COLO829 (cell line): Measurements from ENCODE around the gene ADCY4.
"Not testable (repeated sequence)": the region's sequence is repeated elsewhere in the genome, so short reads cannot be mapped to it uniquely, and the experiment has no call there.

Experiments
- DNase-seq: peaks from one replicate; pipeline ENCODE4 v3.0.0; 2012; ENCODE audit warnings: low spot score

ADCY4 gene

DNA sequence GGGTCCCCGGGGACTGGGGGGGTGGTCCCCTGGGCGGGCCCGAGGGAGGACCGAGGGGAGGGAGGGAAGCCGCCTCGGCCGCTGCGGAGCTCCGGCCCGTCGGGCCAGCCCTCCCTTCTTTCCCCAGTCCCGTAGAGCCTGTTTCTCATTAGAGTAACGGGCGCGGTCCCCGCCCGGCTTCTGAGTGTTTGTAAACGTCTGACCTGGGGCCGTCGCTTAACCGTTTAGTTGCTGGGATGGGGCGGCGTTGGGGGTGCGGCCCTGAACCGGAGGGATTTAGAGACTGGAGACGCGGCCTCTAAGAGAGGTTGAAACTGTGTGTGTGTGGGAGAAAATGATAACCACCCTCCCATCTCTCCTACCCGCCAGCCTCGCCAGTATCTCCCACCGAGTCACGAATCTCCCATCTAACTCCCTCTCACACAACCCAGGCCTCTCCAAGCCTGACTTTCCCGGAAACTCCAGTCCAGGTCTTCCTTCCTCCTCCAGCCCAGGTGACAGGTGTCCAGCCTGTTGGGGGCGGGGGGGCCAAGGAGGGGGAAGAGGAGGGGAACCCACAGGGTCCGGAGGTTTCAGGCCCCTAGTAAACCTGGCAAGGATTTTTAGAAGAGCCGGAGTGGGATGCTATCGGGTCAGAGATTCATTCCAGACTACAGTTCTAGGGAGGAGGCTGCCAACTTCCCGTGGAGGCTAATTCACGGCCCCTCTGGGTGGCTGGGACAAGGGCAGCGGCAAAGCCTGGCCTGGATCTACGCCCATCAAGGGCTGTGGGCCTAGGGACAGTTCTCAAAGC is 32.0 kb upstream of the ADCY4 start:
- peak; percentile 56 for DNase-seq

DNA sequence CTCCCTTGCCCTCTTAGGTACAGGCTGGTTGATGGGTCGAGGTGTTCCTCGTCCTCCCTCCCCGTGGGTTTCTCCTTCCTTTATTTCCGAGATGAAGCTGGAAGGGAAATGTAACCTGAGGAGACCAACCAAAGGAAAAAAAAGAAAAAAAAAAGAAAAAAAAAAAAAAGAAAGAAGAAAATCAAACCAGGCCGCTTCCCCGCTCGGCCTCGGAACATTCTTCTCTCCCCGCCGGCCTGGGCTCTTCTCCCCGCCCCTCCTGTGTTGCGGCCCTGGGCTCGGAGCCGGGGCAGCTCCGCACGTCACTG is 31.5 kb upstream of the ADCY4 start:
- peak; percentile 53 for DNase-seq

DNA sequence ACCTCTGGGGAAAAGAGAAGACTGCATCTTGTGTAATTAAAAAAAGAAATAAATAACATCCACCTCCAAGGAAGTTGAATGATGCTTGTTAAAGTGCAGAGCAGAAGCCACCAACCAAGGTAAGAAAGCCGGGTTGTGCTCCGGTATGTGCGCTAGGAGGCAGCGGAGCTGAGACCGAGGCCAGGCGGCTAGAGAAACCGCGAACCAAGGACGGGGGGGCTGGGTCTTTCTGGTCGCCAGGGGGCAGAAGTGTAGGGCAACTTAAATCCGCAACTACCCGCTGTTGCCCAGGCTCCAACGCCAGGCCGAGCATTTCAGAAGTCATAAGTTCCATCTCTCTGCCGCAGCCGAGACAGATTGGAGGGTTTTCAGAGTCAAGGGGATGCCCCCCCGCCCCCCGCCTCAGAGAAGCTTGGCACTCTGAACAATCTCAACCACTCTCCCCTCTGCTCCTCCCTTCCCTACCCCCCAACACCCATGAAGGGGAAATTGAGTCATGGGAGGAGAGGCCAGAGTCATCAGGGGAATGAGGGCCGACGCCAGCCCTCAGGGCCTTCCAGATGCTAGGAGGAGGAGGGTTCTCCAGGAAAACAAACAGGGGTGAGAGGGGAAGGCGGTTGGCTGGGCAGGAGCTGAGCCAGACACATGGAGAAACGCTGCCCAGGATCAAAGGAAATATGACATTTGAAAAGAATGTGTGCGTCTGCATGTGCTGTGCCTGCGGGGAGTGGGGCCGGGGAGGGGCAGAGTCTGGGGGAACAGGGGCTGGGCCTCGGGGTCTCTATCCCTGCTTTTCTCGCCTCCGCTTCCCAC is 30.9 kb upstream of the ADCY4 start:
- DNase-seq, result peak; percentile 81

GRCh38 chr14:24364841-24365240 is 30.0 kb upstream of the ADCY4 start:
- no peak for DNase-seq

GRCh38 chr14:24363401-24363800 is 28.5 kb upstream of the ADCY4 start:
- no peak for DNase-seq

DNA sequence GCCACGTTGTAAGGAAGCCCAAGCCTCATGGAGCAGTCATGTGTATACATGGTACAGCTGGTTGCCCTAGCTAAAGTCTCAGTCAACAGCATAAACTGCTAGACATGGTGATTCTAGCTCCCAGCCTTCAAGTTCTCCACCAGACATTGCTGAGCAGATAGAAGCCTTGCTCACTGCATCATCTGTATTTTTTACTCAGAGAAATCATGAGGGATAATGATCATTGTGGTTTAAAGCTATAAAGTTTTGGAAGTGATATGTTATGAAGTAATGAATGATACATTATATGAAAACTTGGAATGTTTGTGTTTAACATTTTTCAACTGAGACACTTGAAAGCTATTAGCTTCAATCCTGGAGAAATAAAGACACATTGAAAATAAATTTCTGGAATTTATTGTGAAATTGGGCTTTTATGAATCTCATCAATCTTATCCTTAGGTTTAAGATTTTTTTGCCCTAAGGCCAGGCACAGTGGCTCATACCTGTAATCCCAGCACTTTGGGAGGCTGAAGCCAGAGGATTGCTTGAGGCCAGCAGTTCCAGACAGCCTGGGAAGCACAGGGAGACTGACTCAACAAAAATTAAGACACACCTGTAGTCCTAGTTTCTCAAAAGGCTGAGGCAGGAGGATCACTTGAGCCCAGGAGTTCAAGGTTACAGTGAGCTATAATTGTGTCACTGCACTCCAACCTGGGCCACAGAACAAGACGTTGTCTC is 27.5 kb upstream of the ADCY4 start:
- no peak for DNase-seq

DNA sequence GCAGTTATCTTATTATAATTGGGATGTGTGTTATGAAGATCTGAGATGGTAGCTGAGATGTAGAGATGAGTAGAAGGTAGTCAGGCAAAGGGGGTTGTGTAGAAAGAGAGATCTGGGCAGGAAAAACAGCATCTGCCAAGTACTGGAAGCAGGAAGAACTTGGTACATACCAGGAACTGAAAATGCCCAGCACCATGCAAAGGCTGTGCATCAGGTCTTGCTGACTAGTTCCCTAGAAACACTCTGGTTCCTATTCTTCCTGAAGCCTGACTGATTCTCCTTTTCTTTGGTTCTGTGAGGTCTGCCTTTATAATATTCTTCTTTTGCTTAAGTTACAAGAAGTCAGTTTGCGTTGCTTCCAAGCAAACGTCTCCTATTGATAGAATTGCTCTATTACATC is 26.5 kb upstream of the ADCY4 start:
- no peak for DNase-seq

- no peak for DNase-seq
These were observed 25.4 kb upstream of the ADCY4 start for GRCh38 chr14:24360281-24360680.

DNA sequence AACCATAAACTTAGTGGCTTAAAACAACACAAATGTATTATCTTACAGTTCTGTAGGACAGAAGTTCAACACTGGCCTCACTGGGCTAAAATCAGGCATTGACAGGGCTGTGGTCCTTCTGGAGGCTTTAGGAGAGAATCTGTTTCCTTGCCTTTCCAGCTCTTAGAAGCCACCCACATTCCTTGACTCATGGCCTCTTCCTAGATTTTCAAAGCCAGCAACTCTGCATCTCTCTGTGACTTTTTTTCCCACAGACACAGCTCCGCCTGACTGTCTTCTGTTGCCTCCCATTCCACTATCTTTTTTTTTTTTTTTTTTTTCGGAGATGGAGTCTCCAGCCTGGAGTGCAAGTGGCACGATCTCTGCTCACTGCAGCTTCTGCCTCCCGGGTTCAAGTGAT is 21.3 kb upstream of the ADCY4 start:
- no peak for DNase-seq

DNA sequence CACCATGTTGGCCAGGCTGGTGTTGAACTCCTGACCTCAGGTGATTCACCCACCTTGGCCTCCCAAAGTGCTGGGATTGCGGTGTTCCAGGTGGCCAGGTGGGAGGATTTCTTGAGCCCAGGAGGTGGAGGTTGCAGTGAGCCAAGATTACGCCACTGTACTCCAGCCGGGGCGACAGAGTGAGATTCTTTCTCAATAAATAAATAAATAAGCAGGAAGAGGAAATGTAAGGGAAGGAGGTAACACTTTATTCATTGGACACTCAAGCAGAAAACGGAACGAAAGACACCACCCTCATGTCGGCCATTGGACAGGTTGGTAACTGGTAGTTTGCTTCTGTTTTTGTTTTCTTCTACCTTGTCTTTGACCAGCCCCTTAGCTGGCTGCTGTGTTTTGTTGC is 20.1 kb upstream of the ADCY4 start:
- no peak for DNase-seq

DNA sequence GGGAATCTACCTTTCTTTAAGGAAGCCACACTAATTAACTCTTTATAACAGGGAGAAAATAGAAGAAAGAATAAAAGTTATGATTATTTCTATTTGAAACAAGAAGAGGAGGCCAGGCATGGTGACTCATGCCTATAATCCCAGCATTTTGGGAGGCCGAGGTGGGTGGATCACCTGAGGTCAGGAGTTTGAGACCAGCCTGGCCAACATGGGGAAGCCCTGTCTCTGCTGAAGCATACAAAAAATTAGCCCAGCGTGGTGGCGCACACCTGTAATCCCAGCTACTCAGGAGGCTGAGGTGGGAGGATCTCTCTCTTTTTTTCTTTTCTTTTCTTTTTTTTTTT is 19.6 kb upstream of the ADCY4 start:
- not testable (repeated sequence) for DNase-seq

GRCh38 chr14:24353559-24354481 is 18.9 kb upstream of the ADCY4 start:
- DNase-seq, result no peak

DNA sequence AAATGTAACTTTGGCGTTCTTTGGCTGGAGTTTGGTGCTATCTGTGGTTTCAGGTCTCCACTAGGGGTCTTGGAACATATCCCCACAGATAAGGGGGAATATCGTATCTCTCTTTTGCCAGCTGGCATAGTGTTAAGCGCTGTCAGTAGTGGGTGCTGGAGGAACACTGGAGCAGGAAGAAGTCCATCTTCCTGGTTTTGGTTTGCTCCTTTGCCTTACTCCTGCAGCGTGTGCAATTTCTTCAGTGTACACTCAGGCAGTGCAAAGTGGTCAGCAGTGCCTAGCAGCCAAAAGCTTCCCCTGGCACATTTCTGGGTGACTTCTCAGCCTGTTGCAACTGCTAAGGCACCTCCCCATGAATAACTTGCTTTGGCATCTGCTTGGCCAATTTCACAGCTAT is 16.6 kb upstream of the ADCY4 start:
- no peak for DNase-seq

DNA sequence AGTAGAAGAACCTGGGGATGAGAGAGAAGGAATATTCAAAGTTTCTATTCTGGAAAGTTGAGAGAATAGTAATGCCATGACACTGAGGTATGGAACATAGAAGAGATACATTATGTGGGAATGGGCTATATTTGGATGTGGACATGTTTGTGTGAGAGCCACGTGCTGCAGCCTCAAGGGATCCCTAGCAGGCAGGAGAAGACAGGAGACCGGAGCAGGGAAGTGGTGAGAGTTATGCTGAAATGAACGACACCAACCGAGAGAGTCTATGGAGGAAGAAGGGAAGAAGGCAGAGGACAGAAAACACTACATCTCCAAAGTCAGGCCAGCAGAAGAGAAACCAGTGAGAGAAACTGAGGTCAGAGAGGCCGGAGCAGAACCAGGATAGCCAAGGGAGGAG is 14.9 kb upstream of the ADCY4 start:
- DNase-seq, result no peak

GRCh38 chr14:24348186-24348585 is 13.3 kb upstream of the ADCY4 start:
- no peak for DNase-seq

DNA sequence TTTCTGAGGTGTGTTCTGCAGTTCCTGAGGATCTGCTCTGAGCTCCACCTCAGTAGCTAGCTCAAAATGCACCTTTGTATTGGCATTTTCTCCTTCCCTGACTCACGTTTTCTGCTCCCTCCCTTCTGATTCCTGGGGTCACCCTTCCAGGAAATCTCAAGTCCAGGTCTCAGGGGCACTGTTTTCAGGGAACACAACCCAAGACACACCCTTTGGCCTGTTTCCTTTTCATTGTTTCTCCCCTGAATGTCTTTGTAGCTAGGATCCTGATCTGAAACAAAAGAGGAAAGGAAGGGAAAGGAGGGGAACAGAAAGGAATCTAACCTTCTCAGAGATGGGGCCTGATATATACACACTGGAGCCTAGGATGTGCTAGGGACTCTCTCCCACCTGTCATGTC is 12.3 kb upstream of the ADCY4 start:
- no peak for DNase-seq

DNA sequence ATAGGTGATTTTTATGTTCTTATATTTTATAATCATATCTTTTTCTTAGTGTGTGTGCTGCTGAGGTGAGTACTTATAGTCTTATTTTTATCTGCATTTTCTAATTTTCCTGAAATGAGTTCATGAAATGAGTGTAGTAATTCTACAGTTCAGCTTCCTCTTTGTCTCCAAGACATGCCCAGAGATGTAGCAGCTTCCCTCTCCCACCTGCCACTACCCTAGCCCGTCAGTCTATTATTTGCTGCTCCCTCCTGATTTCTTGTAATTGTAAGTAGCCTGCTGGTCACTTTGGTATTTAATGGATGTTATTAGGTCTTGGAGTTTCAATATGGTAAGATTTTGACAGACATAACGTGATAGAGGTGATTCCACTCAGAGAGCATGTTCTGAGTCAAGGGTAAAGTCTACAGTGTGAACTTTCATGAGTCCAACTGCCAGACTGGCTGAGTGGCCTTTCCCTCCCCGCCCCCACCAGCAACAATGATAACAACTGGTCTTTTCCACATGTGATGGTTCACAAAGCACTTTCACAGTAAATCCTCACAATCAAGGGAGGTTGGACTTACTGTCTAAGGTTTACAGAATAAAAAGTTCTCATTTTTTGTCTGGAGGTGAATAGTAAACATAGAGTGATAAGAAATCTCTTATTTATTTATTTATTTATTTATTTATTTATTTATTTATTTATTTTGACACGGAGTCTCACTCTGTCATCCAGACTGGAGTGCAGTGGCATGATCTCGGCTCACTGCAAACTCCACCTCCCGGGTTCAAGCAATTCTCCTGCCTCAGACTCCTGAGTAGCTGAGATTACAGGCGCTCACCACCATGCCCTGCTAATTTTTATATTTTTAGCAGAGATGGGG is 9.2 kb upstream of the ADCY4 start:
- no peak for DNase-seq

DNA sequence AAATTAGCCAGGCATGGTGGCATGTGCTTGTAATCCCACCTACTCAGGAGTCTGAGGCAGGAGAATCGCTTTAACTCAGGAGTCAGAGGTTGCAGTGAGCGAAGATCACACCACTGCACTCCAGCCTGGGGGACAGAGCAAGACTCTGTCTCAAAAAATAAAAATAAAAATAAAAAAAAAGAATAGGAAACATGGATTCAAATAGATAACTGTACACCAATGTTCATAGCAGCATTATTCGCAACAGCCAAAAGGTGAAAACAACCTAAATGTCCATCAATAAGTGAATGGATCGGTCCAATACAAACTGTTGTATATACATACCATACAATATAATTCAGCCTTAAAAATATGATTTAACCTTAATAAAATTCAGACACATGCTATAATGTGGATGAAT is 8.0 kb upstream of the ADCY4 start:
- no peak for DNase-seq

DNA sequence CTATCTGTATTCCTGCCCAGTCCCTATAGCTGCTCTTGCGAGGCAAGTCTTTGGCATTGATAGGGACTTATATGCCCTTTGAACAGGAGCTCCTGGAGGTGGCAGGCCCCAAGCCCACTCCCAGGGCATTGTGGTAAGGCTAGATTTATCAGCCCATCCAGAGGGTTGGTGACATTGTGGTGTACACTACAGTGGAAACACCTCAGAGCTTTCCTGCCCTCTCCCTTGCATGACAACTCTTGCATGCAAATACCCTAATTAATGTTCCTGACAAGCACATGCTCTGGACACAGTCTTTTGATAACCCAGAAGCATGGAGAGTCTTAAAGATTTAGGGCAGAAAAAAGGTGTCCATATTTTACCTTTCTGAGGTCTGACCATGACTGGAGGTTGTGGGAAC is 5.7 kb upstream of the ADCY4 start:
- no peak for DNase-seq

DNA sequence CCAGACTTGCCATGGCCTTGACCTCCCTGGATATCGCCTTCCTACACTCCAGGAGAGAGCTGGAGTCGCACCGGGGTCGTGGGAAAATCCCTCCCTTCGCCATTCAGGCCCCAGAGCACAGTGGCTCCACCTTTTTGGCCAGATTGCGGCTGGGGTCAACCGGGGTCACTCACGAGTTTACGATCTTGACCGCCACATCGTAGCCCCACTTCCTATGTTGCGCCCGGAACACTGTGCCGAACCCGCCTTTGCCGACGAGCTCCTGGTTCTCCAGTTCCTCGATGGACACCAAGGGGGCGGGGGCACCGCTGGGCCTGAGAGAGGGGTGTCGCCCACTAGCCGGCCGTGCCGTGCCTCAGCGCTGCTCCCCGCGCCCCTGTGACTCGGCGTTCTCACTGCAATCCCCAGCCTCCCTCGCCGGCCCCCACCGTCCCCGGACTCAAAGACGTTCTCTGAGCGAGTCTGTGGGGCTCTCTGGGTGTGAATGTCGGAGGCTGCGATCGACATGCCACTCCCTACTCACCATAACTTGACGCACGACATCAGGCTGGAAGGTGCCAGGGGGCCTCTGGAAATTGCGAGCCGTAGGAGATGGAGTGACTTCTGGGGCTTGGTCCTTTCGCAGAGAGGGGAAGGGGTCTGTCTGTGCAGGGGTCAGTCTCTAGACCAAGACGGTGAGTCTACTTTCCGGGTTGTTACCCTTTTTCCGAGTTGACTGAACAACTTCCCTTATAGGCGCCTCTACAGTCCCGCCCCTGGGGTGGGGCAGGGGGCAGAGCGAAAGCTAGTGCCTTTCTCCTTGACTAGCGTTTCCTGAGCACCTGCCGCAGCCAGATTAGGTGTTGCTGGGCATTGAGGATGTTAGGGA is 4.6 kb upstream of the ADCY4 start, which contains the start of gene RIPK3:
RIPK3 (minus strand) TSS at position 708 of the 868 bp plus-strand sequence; CDS start at position 543, 165 bp downstream.
- no peak for DNase-seq
